Neuronal stem cell (in vitro differentiated cells): ENCODE results near the gene TRO.

Source experiments
- DNase-seq: peaks from one replicate; pipeline ENCODE4 v3.0.0-alpha.2; 2013; ENCODE audit warnings: low spot score
- H2AFZ ChIP-seq: one replicate; pipeline ENCODE4 v1.6.1; 2013; ENCODE audit warnings: mild to moderate bottlenecking, low read length, inconsistent platforms
- H2AK5ac ChIP-seq: 2 replicates; pipeline ENCODE4 v1.6.1; 2013; ENCODE audit warnings: low read depth, mild to moderate bottlenecking, inconsistent platforms, low read length, moderate library complexity, mixed read lengths
- H2BK120ac ChIP-seq: 2 replicates; pipeline ENCODE4 v1.6.1; 2013; ENCODE audit warnings: low read depth, mild to moderate bottlenecking, inconsistent platforms, low read length, moderate library complexity, mixed read lengths
- H2BK12ac ChIP-seq: one replicate; pipeline ENCODE4 v1.6.1; 2013; ENCODE audit warnings: low read length, inconsistent platforms
- H2BK15ac ChIP-seq: 2 replicates; pipeline ENCODE4 v1.6.1; 2013; ENCODE audit warnings: mild to moderate bottlenecking, low read length, inconsistent platforms, mixed read lengths
- H2BK5ac ChIP-seq: one replicate; pipeline ENCODE4 v1.6.1; 2013; ENCODE audit warnings: inconsistent platforms, mild to moderate bottlenecking, low read length, moderate library complexity
- H3K14ac ChIP-seq: one replicate; pipeline ENCODE4 v1.6.1; 2013; ENCODE audit warnings: low read length, inconsistent platforms
- H3K18ac ChIP-seq: 2 replicates; pipeline ENCODE4 v1.6.1; 2013; ENCODE audit warnings: low read length, inconsistent platforms
- H3K23ac ChIP-seq: 2 replicates; pipeline ENCODE4 v1.6.1; 2013; ENCODE audit warnings: low read depth, mild to moderate bottlenecking, mixed read lengths, low read length, inconsistent platforms; ENCODE audit not compliant: poor library complexity
- H3K27ac ChIP-seq: replicated peaks from 3 replicates; pipeline ENCODE4 v1.5.1; 2013; ENCODE audit warnings: low read length, inconsistent platforms
- H3K27me3 ChIP-seq, 3 experiments: 2 replicates each; pipeline ENCODE4 v1.6.1; 2013; ENCODE audit warnings: low read length in 3 of 3, mild to moderate bottlenecking in 2 of 3, inconsistent platforms in 1 of 3, low read depth in 1 of 3, mixed read lengths in 1 of 3, moderate library complexity in 1 of 3; ENCODE audit not compliant: control insufficient read depth in 3 of 3, insufficient read depth in 3 of 3
- H3K36me3 ChIP-seq, 2 donors: replicated peaks in 1 of 2; 2 replicates each; pipeline ENCODE4 v1.6.1; 2013; ENCODE audit warnings: low read length in 2 of 2; ENCODE audit not compliant: control insufficient read depth in 2 of 2, insufficient read depth in 2 of 2
- H3K4ac ChIP-seq: 2 replicates; pipeline ENCODE4 v1.6.1; 2013; ENCODE audit warnings: inconsistent platforms, mild to moderate bottlenecking, low read length, moderate library complexity
- H3K4me1 ChIP-seq, 2 donors: 1 replicate in 1 of 2; 2 replicates in 1 of 2; pipeline ENCODE4 v1.6.1; 2013; ENCODE audit warnings: low read length in 2 of 2, low read depth in 1 of 2; ENCODE audit not compliant: control insufficient read depth in 2 of 2, insufficient read depth in 1 of 2
- H3K4me2 ChIP-seq: one replicate; pipeline ENCODE4 v1.6.1; 2013; ENCODE audit warnings: mild to moderate bottlenecking, low read length, inconsistent platforms; ENCODE audit not compliant: insufficient read depth, poor library complexity, severe bottlenecking
- H3K4me3 ChIP-seq, 2 donors: 2 replicates each; pipeline ENCODE4 v1.5.1; 2013; ENCODE audit warnings: low read length in 2 of 2, mild to moderate bottlenecking in 2 of 2, inconsistent platforms in 1 of 2, moderate library complexity in 1 of 2
- H3K79me1 ChIP-seq: one replicate; pipeline ENCODE4 v1.6.1; 2013; ENCODE audit warnings: low read depth, mild to moderate bottlenecking, inconsistent platforms, low read length, moderate library complexity
- H3K9ac ChIP-seq: one replicate; pipeline ENCODE4 v1.6.1; 2013; ENCODE audit warnings: mild to moderate bottlenecking, low read depth, low read length, inconsistent platforms; ENCODE audit not compliant: poor library complexity
- H3K9me3 ChIP-seq, 2 donors: replicated peaks in 1 of 2; 2 replicates each; pipeline versions ENCODE3 to v1.6.1; 2013; ENCODE audit warnings: low read length in 2 of 2, mild to moderate bottlenecking in 2 of 2, inconsistent platforms in 1 of 2, low read depth in 1 of 2, mixed read lengths in 1 of 2, moderate library complexity in 1 of 2; ENCODE audit not compliant: control insufficient read depth in 2 of 2, insufficient read depth in 1 of 2
- H4K8ac ChIP-seq: one replicate; pipeline ENCODE4 v1.6.1; 2013; ENCODE audit warnings: low read depth, mild to moderate bottlenecking, inconsistent platforms, low read length, moderate library complexity
- H4K91ac ChIP-seq: one replicate; pipeline ENCODE4 v1.6.1; 2013; ENCODE audit warnings: low read length, low read depth, mild to moderate bottlenecking, inconsistent platforms; ENCODE audit not compliant: poor library complexity
- WGBS, 2 donors: extraction: QIAGEN DNeasy Blood & Tissue Kit; methylation state at CpG; one replicate each; pipeline ENCODE4 v1.1.7; 2013; ENCODE audit warnings: missing lambda C conversion rate in 2 of 2, mixed read lengths in 1 of 2; ENCODE audit not compliant: insufficient read length in 2 of 2, insufficient replicate concordance in 1 of 2; ENCODE audit errors: extremely low coverage in 2 of 2; 5-methylcytosine and 5-hydroxymethylcytosine counted together

The TRO gene

GRCh38 chrX:54894159-54894558 is 26.5 kb upstream of the TRO start:
- Histone ChIP-seq H3K79me1 (no peaks in the 10 kb centered on the region), H2BK12ac (no peak overlapping the region), H3K4me1 (no peaks in the 10 kb centered on the region), H2BK5ac (no peak overlapping the region), H2BK15ac (no peak overlapping the region), H3K18ac (no peak overlapping the region), H3K36me3 (no peaks in the 10 kb centered on the region), H3K4ac (no peak overlapping the region), H3K4me3 (no peak overlapping the region), H3K14ac (no peak overlapping the region), H4K8ac (no peak overlapping the region), H3K27ac (no peak overlapping the region), H3K9ac (no peak overlapping the region), H2BK120ac (no peak overlapping the region), H3K23ac (no peak overlapping the region), H2AFZ (no peak overlapping the region), H2AK5ac (no peak overlapping the region), H3K27me3 (no peaks in the 10 kb centered on the region), H3K9me3 (no peaks in the 10 kb centered on the region), H3K4me2 (no peak overlapping the region), H4K91ac (no peak overlapping the region)
- DNase-seq = no peak
- no CpG with 5 or more reads among the region's 1 CpG for WGBS, 2 donors

DNA sequence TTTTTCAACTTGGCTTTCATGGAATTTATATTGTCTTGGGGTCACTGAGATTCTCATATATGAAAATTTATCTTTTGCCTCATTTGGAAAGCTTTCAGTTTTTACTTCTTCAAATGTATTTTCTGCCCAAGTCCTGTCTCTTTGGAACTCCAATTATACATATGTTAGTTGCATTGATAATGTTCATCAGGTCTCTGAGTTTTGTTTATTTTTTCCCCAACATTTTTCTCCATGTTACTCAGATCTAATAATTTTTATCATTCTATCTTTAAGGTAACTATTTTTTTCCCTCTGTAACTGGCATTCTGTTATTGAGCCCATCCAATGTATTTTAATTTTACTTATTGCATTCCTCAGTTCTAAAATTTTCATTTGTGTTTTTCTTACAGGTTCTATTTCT is 10.7 kb upstream of the TRO start:
- Histone ChIP-seq H3K4me2 (no peak overlapping the region), H3K18ac (no peak overlapping the region), H3K4ac (no peak overlapping the region), H3K9me3 (no peaks in the 10 kb centered on the region), H2BK12ac (no peak overlapping the region), H3K79me1 (no peaks in the 10 kb centered on the region), H3K4me1 (no peaks in the 10 kb centered on the region), H2BK5ac (no peak overlapping the region), H2AFZ (no peak overlapping the region), H3K23ac (no peak overlapping the region), H2AK5ac (no peak overlapping the region), H3K36me3 (no peaks in the 10 kb centered on the region), H3K4me3 (no peak overlapping the region), H4K8ac (no peak overlapping the region), H2BK15ac (no peak overlapping the region), H4K91ac (no peak overlapping the region), H3K14ac (no peak overlapping the region), H2BK120ac (no peak overlapping the region), H3K27ac (no peak overlapping the region), H3K27me3 (no peaks in the 10 kb centered on the region), H3K9ac (no peak overlapping the region)
- DNase-seq = no peak

GRCh38 chrX:54921427-54922021 is 900 bp downstream of the TRO start:
- Histone ChIP-seq H3K79me1 (peaks cover 2% of the 10 kb centered on the region), H3K9ac (peak overlapping the region; percentile 60), H3K14ac (no peak overlapping the region), H2BK15ac (no peak overlapping the region), H3K36me3 (peaks cover 27 to 45% of the 10 kb centered on the region in 2 donors), H3K4me3 (peak overlapping the region; percentile 82 to 99), H3K27me3 (no peaks in the 10 kb centered on the region), H4K8ac (no peak overlapping the region), H3K4ac (no peak overlapping the region), H3K27ac (peak overlapping the region; percentile 84), H2BK120ac (no peak overlapping the region), H3K4me1 (peaks cover 0 to 3% of the 10 kb centered on the region in 2 donors), H4K91ac (no peak overlapping the region), H2BK12ac (no peak overlapping the region), H2AFZ (peak overlapping the region; percentile 70), H3K9me3 (no peaks in the 10 kb centered on the region), H3K18ac (peak overlapping the region; percentile 76), H3K4me2 (peak overlapping the region; percentile 45), H3K23ac (no peak overlapping the region), H2AK5ac (no peak overlapping the region), H2BK5ac (no peak overlapping the region)
- WGBS, 2 donors = no CpG with 5 or more reads among the region's 29 CpGs
- peak; percentile 78 for DNase-seq

- Histone ChIP-seq H4K8ac (no peak overlapping the region), H3K27me3 (no peaks in the 10 kb centered on the region), H2AFZ (no peak overlapping the region), H3K14ac (no peak overlapping the region), H3K9me3 (no peaks in the 10 kb centered on the region), H2AK5ac (no peak overlapping the region), H3K36me3 (peaks cover 33 to 55% of the 10 kb centered on the region in 2 donors), H3K4me3 (no peak overlapping the region), H2BK15ac (no peak overlapping the region), H4K91ac (no peak overlapping the region), H3K4me2 (no peak overlapping the region), H3K4me1 (peaks cover 0 to 3% of the 10 kb centered on the region in 2 donors), H3K79me1 (peaks cover 2% of the 10 kb centered on the region), H2BK12ac (no peak overlapping the region), H2BK120ac (no peak overlapping the region), H2BK5ac (no peak overlapping the region), H3K18ac (no peak overlapping the region), H3K23ac (no peak overlapping the region), H3K9ac (no peak overlapping the region), H3K27ac (no peak overlapping the region), H3K4ac (no peak overlapping the region)
- DNase-seq = no peak
- WGBS, 2 donors = no CpG with 5 or more reads among the region's 3 CpGs
These were observed 1.9 kb downstream of the TRO start for GRCh38 chrX:54922547-54922946.
